ENCODE results near the gene ARGLU1.

DNA sequence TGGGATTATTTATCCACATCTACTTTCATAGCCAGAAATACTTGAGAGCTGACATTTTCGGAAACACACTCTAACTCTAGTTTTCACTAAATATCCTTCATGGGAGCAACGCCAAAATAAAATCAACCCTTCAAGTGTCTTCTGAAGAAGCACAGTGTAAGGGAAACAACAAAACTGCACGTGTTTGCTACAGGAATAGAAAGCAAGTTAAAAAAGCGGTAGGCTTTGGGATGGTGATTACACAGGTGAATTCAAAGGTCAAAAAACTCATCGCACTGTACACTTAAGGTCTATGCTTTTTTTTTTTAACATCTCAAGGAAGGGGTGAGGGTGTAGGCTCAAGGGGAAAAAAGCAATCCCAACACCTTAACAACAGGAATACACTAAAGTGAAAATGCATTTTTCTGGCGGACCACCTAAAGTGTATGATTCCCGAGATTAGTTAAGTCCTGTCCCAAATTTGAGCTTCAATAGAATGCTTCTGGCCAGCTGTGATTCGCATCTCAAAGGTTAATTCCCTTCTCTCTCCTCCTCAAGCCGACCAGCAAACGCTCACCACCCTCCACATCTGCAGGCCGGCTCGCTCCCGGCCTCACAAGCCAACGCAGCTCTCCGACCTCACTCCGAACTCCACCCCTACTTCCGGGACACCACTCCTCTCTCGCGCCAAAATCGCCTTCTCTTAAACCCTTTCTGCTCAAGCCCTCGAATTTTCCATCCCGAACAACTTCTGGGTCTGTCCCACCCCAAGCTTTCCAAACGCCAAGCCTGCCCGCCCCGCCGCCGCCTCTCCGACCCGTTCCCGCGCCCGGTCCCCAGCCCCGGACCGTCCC is 1.1 kb downstream of the ARGLU1 start:
- TF ChIP-seq MAFK (IDR thresholded peaks at IDR 0.05; ENCODE audit: low read length): no peak
- no peak for TF ChIP-seq TEAD4 (IDR thresholded peaks at IDR 0.05; ENCODE audit: low read length)
- no peak for TF ChIP-seq TEAD4 (CRISPR knock-in tag; IDR thresholded peaks at IDR 0.05; ENCODE audit: borderline replicate concordance)
- no peak for TF ChIP-seq HDAC6 (IDR thresholded peaks at IDR 0.05; ENCODE audit: low read depth, low read length)
- TF ChIP-seq USF2 (CRISPR knock-in tag; IDR thresholded peaks at IDR 0.05): no peak
- TF ChIP-seq TSHZ1 (CRISPR knock-in tag; IDR thresholded peaks at IDR 0.05): no peak
- no peak for TF ChIP-seq POLR2A (conservative IDR thresholded peaks at IDR 0.05)
- TF ChIP-seq, protein P1, sequence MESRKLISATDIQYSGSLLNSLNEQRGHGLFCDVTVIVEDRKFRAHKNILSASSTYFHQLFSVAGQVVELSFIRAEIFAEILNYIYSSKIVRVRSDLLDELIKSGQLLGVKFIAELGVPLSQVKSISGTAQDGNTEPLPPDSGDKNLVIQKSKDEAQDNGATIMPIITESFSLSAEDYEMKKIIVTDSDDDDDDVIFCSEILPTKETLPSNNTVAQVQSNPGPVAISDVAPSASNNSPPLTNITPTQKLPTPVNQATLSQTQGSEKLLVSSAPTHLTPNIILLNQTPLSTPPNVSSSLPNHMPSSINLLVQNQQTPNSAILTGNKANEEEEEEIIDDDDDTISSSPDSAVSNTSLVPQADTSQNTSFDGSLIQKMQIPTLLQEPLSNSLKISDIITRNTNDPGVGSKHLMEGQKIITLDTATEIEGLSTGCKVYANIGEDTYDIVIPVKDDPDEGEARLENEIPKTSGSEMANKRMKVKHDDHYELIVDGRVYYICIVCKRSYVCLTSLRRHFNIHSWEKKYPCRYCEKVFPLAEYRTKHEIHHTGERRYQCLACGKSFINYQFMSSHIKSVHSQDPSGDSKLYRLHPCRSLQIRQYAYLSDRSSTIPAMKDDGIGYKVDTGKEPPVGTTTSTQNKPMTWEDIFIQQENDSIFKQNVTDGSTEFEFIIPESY (CRISPR knock-in tag; IDR thresholded peaks at IDR 0.05): no peak
- TF ChIP-seq CREM (IDR thresholded peaks at IDR 0.05; ENCODE audit: low read depth): no peak
- no peak for TF ChIP-seq FOXK2 (conservative IDR thresholded peaks at IDR 0.05 in 1 of 2, IDR thresholded peaks at IDR 0.05 in 1 of 2; ENCODE audit: low read depth in 2 of 2)
